Breast epithelium (tissue), 3 donors: ENCODE data around the gene DDX25.

Experiments used
- CTCF ChIP-seq, 3 donors: fragments of 450-650 bp; IDR thresholded peaks; one replicate each; pipeline ENCODE4 v1.5.1; 2016 to 2017; ENCODE audit warnings: antibody characterized with exemption in 3 of 3, mild to moderate bottlenecking in 3 of 3, moderate library complexity in 3 of 3
- POLR2A ChIP-seq: fragments of 450-650 bp; IDR thresholded peaks from one replicate; pipeline ENCODE4 v1.6.1; 2016; ENCODE audit warnings: antibody characterized with exemption, mild to moderate bottlenecking, moderate library complexity

GRCh38 chr11:125943661-125944349, 39.5 kb downstream of the DDX25 start:
- TF ChIP-seq CTCF (IDR thresholded peaks at IDR 0.05) (no peak), POLR2A (no peak)
